Testis (tissue), 3 donors: Measurements from ENCODE around the gene WDR27. TPM values are rescaled to one million over a fixed set of nuclear protein-coding genes. Genes with fewer than 3 reads are reported as not detected.

Source experiments
- DNase-seq: peaks from one replicate; pipeline ENCODE4 v3.0.0-alpha.2; 2019
- H3K27ac ChIP-seq, 2 donors: fragments of 200-600 bp; sonication (generic); one replicate each; pipeline ENCODE4 v1.5.1; 2019
- H3K27me3 ChIP-seq: fragments of 200-600 bp; sonication (generic); one replicate; pipeline ENCODE4 v1.5.1; 2019
- H3K36me3 ChIP-seq: fragments of 200-600 bp; sonication (generic); one replicate; pipeline ENCODE4 v1.5.1; 2017; ENCODE audit warnings: low read depth; ENCODE audit errors: missing control alignments
- H3K4me1 ChIP-seq: fragments of 200-600 bp; sonication (generic); one replicate; pipeline ENCODE4 v1.5.1; 2019
- H3K4me3 ChIP-seq, 2 donors: fragments of 200-600 bp; sonication (generic); one replicate each; pipeline ENCODE4 v1.5.1; 2017 to 2019
- H3K9me3 ChIP-seq: fragments of 200-600 bp; sonication (generic); one replicate; pipeline ENCODE4 v1.5.1; 2017
- CTCF ChIP-seq, 3 experiments: fragments of 450-650 bp in 2 of 3; fragments of 200-600 bp in 1 of 3; sonication (generic) in 1 of 3; IDR thresholded peaks; one replicate each; pipeline ENCODE4 v1.5.1; 2016 to 2019; ENCODE audit warnings: antibody characterized with exemption in 3 of 3, mild to moderate bottlenecking in 2 of 3, moderate library complexity in 1 of 3
- POLR2A ChIP-seq: fragments of 450-650 bp; IDR thresholded peaks from one replicate; pipeline ENCODE4 v1.6.1; 2017; ENCODE audit warnings: antibody characterized with exemption, mild to moderate bottlenecking, moderate library complexity
- WGBS, 2 donors: methylation state at CpG; one replicate each; pipeline ENCODE4 v1.1.5; 2018; 5-methylcytosine and 5-hydroxymethylcytosine counted together
- intact Hi-C: fragments of 100-400 bp; cut with DNase I; formaldehyde crosslinking; loops from one replicate; pipeline ENCODE4 v1.15.1; 2023; ENCODE audit warnings: low total_unique reads
- polyA plus RNA-seq: library from polyadenylated mRNA; stranded (reverse); fragments of 350-450 nt; fragmentation: Illumina TruSeq; extraction: RNeasy Lipid Tissue Mini Kit (QIAGEN cat#74804); gene quantifications from one replicate; pipeline ENCODE4 v1.2.3, GENCODE V29; 2014; ENCODE audit warnings: low read depth, low replicate concordance; ENCODE audit not compliant: insufficient read depth
- total RNA-seq, 2 donors: library from RNA; depleted of rRNA; stranded (reverse); fragments of >200 nt; gene quantifications; one replicate each; pipeline ENCODE4 v1.2.3, GENCODE V29; 2016

The WDR27 gene
- total and polyA plus RNA-seq, 3 donors from 2014 or later = 32.8 to 101 (median 84.0) TPM

DNA sequence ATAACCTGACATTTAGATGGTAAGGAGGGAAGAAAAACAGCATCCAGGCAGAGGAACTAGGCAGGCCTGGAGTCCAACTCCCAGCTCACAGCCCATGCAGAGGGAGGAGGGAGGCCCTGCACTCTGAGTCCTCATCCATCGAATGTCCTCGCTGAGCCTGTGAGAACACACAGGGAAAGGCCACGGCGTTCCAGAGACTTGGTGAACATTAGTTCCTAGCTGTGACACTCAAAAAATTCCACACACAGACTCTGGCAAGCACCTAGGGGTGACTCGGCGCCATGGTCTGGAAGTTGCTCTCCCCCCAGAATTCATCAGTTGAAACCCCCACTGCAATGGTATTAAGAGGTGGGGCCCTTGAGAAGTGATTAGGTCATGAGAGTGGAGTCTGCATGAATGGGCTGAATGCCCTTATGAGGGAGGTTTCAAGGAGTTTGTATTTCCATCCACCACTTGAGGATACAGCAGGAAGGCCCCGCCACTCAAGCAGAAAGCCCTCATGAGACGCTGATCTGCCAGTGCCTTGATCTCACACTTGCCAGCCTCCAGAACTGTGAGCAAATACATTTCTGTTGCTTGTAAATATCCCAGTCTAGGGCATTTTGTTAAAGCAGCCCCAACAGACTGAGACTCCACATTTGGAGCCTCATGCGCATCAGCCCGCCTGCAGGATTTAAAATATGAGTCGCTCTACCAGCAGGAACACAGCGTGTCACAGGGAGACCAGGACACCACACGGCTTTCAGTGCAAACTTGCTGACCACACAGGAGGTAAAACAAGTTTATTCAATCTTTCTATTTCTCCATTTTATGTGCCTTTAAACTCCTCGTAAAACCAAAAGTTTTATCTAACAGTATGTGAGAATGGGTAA, 73.9 kb downstream of the WDR27 start:
- no peak overlapping the region for H3K27ac ChIP-seq
- no peaks in the 10 kb centered on the region for H3K9me3 ChIP-seq
- DNase-seq = no peak
- no peaks in the 10 kb centered on the region for H3K36me3 ChIP-seq
- H3K4me1 ChIP-seq = no peaks in the 10 kb centered on the region
- TF ChIP-seq POLR2A = no peak
- TF ChIP-seq CTCF (IDR thresholded peaks at IDR 0.05) = no peak
- no peaks in the 10 kb centered on the region for H3K27me3 ChIP-seq
- 93 to 94% methylated on average over 13 to 14 of the region's 14 CpGs for whole genome bisulfite sequencing, 2 donors
- H3K4me3 ChIP-seq = no peak overlapping the region
- intact Hi-C loops = no loop called here

DNA sequence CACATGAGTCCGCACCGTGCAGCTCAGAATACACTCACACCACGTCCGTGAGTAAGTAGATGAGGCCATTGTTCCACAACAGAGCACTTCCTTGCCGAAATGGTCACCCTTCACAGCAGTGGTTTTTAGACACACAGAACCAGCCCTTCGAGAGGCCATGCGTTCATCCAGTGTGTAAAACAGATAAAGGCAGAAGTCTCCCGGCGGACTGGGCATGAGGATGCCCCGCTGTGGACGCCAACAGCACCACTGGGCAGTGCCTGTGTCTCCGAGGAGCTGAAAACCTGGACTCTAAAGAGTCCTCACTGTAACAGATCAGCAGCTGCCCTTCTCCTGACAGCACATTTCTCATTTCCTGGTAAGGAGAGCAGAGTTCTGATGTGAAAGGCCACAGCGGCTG, 75.2 kb downstream of the WDR27 start:
- no peak overlapping the region for H3K4me3 ChIP-seq
- no peaks in the 10 kb centered on the region for H3K36me3 ChIP-seq
- H3K9me3 ChIP-seq = no peaks in the 10 kb centered on the region
- no peak overlapping the region for H3K27ac ChIP-seq
- H3K27me3 ChIP-seq = no peaks in the 10 kb centered on the region
- no peaks in the 10 kb centered on the region for H3K4me1 ChIP-seq
- no peak for TF ChIP-seq CTCF (IDR thresholded peaks at IDR 0.05)
- TF ChIP-seq POLR2A = no peak
- 91 to 94% methylated on average over 6 to 13 of the region's 13 CpGs for WGBS, 2 donors
- intact Hi-C loops = no loop called here
- DNase-seq = no peak

- H3K36me3 ChIP-seq = no peaks in the 10 kb centered on the region
- H3K27me3 ChIP-seq = no peaks in the 10 kb centered on the region
- H3K4me1 ChIP-seq = no peaks in the 10 kb centered on the region
- H3K4me3 ChIP-seq = no peak overlapping the region
- no peak for DNase-seq
- intact Hi-C loops = no loop called here
- WGBS, 2 donors = 86 to 96% methylated on average over 7 to 8 of the region's 8 CpGs
- TF ChIP-seq CTCF (IDR thresholded peaks at IDR 0.05) = no peak
- TF ChIP-seq POLR2A = no peak
- H3K27ac ChIP-seq = no peak overlapping the region
- H3K9me3 ChIP-seq = no peaks in the 10 kb centered on the region
Observed at GRCh38 chr6:169626169-169626568, 75.7 kb downstream of the WDR27 start.

GRCh38 chr6:169625376-169625775, 76.5 kb downstream of the WDR27 start:
- Histone ChIP-seq H3K4me1 (no peaks in the 10 kb centered on the region), H3K27me3 (no peaks in the 10 kb centered on the region), H3K27ac (no peak overlapping the region), H3K9me3 (no peaks in the 10 kb centered on the region), H3K36me3 (no peaks in the 10 kb centered on the region), H3K4me3 (no peak overlapping the region)
- 92 to 98% methylated on average over 2 to 8 of the region's 15 CpGs for WGBS, 2 donors
- no peak for DNase-seq
- no peak for TF ChIP-seq CTCF (IDR thresholded peaks at IDR 0.05)
- intact Hi-C loops = no loop called here

- no peak overlapping the region for H3K27ac ChIP-seq
- H3K9me3 ChIP-seq = no peaks in the 10 kb centered on the region
- WGBS, 2 donors = 93% methylated on average over 6 to 11 of the region's 11 CpGs
- no peaks in the 10 kb centered on the region for H3K27me3 ChIP-seq
- no peaks in the 10 kb centered on the region for H3K36me3 ChIP-seq
- no peaks in the 10 kb centered on the region for H3K4me1 ChIP-seq
- intact Hi-C loops = no loop called here
- no peak for DNase-seq
- TF ChIP-seq POLR2A (no peak), CTCF (IDR thresholded peaks at IDR 0.05) (no peak)
- no peak overlapping the region for H3K4me3 ChIP-seq
Observed at GRCh38 chr6:169624785-169625184, 77.0 kb downstream of the WDR27 start.
